K562 (cell line): ENCODE data around the gene WDFY2. TPM values are rescaled to one million over a fixed set of nuclear protein-coding genes. Genes with fewer than 3 reads are reported as not detected.

Experiments used
- ATAC-seq: fragments of 200-7000 bp; cut with Tn5 transposase; 3 replicates; pipeline ENCODE4 v1.9.1; 2020; ENCODE audit warnings: moderate library complexity
- BruUV-seq: library from RNA; stranded (reverse); fragments of 400-500 nt; replicated peaks from 2 replicates; lab custom pipeline; 2021; lab: Mats Ljungman, UMichigan
- CTCF ChIA-PET: fragments of 300-600 bp; formaldehyde crosslinking; extraction: SDS; loops from one replicate; lab custom pipeline; 2021; ENCODE audit warnings: low intra/inter-chr PET ratio; lab: Yijun Ruan, JAX
- POLR2A ChIA-PET: fragments of 300-600, 350-650 bp; sonication (Branson Sonifier 250); formaldehyde crosslinking; extraction: SDS; loops from one replicate; lab custom pipeline; 2021; ENCODE audit warnings: antibody characterized with exemption, inconsistent platforms; lab: Yijun Ruan, JAX
- DNase-seq, 4 experiments: peaks; one replicate each; pipeline versions ENCODE4 v3.0.0 to v3.0.0-alpha.2; 2011 to 2018; ENCODE audit warnings: low spot score in 3 of 4, mixed read lengths in 3 of 4; ENCODE audit errors: extremely low read depth in 1 of 4
- FAIRE-seq: peaks from 2 replicates; lab custom pipeline; 2011; peaks lifted over from hg19 to GRCh38; lab: Jason Lieb, UNC
- H2AFZ ChIP-seq: 2 replicates; pipeline ENCODE4 v1.6.0; 2011; ENCODE audit warnings: low read depth, low read length, control low read depth, inconsistent platforms
- H3K27ac ChIP-seq: fragments of 200-600 bp; 3 replicates; pipeline ENCODE4 v1.8.0; 2011; ENCODE audit warnings: low read depth, mild to moderate bottlenecking, control low read depth, inconsistent platforms, low read length, moderate library complexity, mixed read lengths; ENCODE audit errors: extremely low read depth
- H3K27me3 ChIP-seq, 2 experiments: fragments of 300-600 bp in 1 of 2; 2 replicates in 1 of 2; 3 replicates in 1 of 2; pipeline versions ENCODE4 v1.6.0 to v1.8.0; 2011; ENCODE audit warnings: inconsistent platforms in 2 of 2, low read length in 2 of 2, mild to moderate bottlenecking in 1 of 2, mixed read lengths in 1 of 2, moderate library complexity in 1 of 2; ENCODE audit not compliant: control insufficient read depth in 2 of 2, insufficient read depth in 2 of 2
- H3K36me3 ChIP-seq: fragments of 300-600 bp; 3 replicates; pipeline ENCODE4 v1.8.0; 2011; ENCODE audit warnings: mild to moderate bottlenecking, low read length, inconsistent platforms; ENCODE audit not compliant: control insufficient read depth, insufficient read depth
- H3K4me1 ChIP-seq, 2 experiments: fragments of 200-600 bp in 1 of 2; replicated peaks in 1 of 2; 2 replicates in 1 of 2; 3 replicates in 1 of 2; pipeline versions ENCODE4 v1.5.1 to v1.8.0; 2011; ENCODE audit warnings: inconsistent platforms in 2 of 2, low read length in 2 of 2, mild to moderate bottlenecking in 1 of 2, mixed read lengths in 1 of 2, moderate library complexity in 1 of 2; ENCODE audit not compliant: control insufficient read depth in 2 of 2, insufficient read depth in 2 of 2
- H3K4me2 ChIP-seq: 2 replicates; pipeline ENCODE4 v1.6.1; 2011; ENCODE audit warnings: low read length, control low read depth, inconsistent platforms, mixed read lengths; ENCODE audit not compliant: insufficient read depth
- H3K4me3 ChIP-seq: fragments of 200-600 bp; sonication (generic), shearing (Covaris generic); 2 replicates; pipeline ENCODE4 v1.5.1; 2016; ENCODE audit warnings: control low read depth, inconsistent platforms
- H3K79me2 ChIP-seq: fragments of 200-600 bp; 3 replicates; pipeline ENCODE4 v1.8.0; 2011; ENCODE audit warnings: low read length, inconsistent platforms; ENCODE audit not compliant: control insufficient read depth, insufficient read depth
- H3K9ac ChIP-seq, 2 experiments: 2 replicates each; pipeline versions ENCODE4 v1.6.0 to v1.6.1; 2011; ENCODE audit warnings: low read depth in 2 of 2, low read length in 2 of 2, control low read depth in 1 of 2, inconsistent platforms in 1 of 2, mild to moderate bottlenecking in 1 of 2, mixed read lengths in 1 of 2; ENCODE audit not compliant: insufficient read depth in 1 of 2
- H3K9me1 ChIP-seq: one replicate; pipeline ENCODE4 v1.6.0; 2011; ENCODE audit warnings: inconsistent platforms, mild to moderate bottlenecking, low read length, moderate library complexity; ENCODE audit not compliant: control insufficient read depth, insufficient read depth
- H3K9me3 ChIP-seq: replicated peaks from 2 replicates; pipeline ENCODE4 v1.5.1; 2011; ENCODE audit warnings: low read depth, low read length, inconsistent platforms; ENCODE audit not compliant: control insufficient read depth, insufficient read depth
- H4K20me1 ChIP-seq: replicated peaks from 2 replicates; pipeline ENCODE4 v1.6.1; 2011; ENCODE audit warnings: low read length, inconsistent platforms, mixed read lengths; ENCODE audit not compliant: control insufficient read depth, insufficient read depth
- PCBP2 ChIP-seq: fragments of 200-400 bp; formaldehyde crosslinking; IDR thresholded peaks from 2 replicates; pipeline ENCODE4 v1.6.1; 2018; ENCODE audit warnings: low read length, low read depth, mild to moderate bottlenecking, moderate library complexity; ENCODE audit not compliant: poor library complexity, severe bottlenecking
- WGBS: fragments of 100-300 bp; shearing (Covaris generic); methylation state at CpG from one replicate; pipeline ENCODE4 v1.1.6; 2016; ENCODE audit warnings: low coverage, mixed read lengths; ENCODE audit not compliant: insufficient coverage; ENCODE audit errors: missing lambda C conversion rate; 5-methylcytosine and 5-hydroxymethylcytosine counted together
- in situ Hi-C: fragments of 300-500 bp; cut with MboI; formaldehyde crosslinking; loops from 4 replicates; pipeline ENCODE4 v1.15.0; 2018; ENCODE audit warnings: inconsistent platforms, mixed read lengths
- intact Hi-C: fragments of 100-400 bp; cut with micrococcal nuclease; formaldehyde crosslinking; loops from 2 replicates; pipeline ENCODE4 v1.14.2; 2022
- polyA plus RNA-seq, 8 experiments: library from polyadenylated mRNA; depleted of rRNA in 4 of 8; stranded (reverse) in 5 of 8; unstranded in 3 of 8; fragments of >200 nt; fragmentation: Nextera tagmentation in 2 of 8; fragmentation: Illumina TruSeq in 1 of 8; extraction: Ambion mirVana in 2 of 8; extraction: Trizol in 1 of 8; gene quantifications; 2 replicates each; pipeline versions ENCODE4 v1.2.1 to v1.2.3, GENCODE V29; 2011 to 2014; ENCODE audit warnings: inconsistent platforms in 1 of 8, missing spikeins in 1 of 8
- total RNA-seq, 7 experiments: library from RNA; depleted of rRNA in 6 of 7; stranded (reverse); fragments of >200 nt in 6 of 7; fragmentation: Illumina TruSeq in 2 of 7; extraction: Trizol in 2 of 7; gene quantifications; 2 replicates each; pipeline versions ENCODE4 v1.2.1 to v1.2.3, GENCODE V29; 2011 to 2021; ENCODE audit warnings: low replicate concordance in 1 of 7
- TF ChIP-seq, protein P1 (sequence below): sonication (generic); formaldehyde crosslinking; IDR thresholded peaks from 2 replicates; pipeline ENCODE4 v1.5.0; 2020; ENCODE audit warnings: missing genetic modification reagents
- TF ChIP-seq, protein P2 (sequence below): sonication (generic); formaldehyde crosslinking; IDR thresholded peaks from 2 replicates; pipeline ENCODE4 v1.8.0; 2022; ENCODE audit warnings: mild to moderate bottlenecking, missing genetic modification reagents
- TF ChIP-seq, protein P3 (sequence below), 2 experiments: fragments of 150-350 bp in 1 of 2; IDR thresholded peaks; 2 replicates each; pipeline ENCODE4 v1.6.1; 2012 to 2016; ENCODE audit warnings: low read depth in 2 of 2, low read length in 2 of 2, mild to moderate bottlenecking in 1 of 2, moderate library complexity in 1 of 2

Gene WDFY2
- total and polyA plus RNA-seq, 9 of the 15 experiments (the other 6 are each of a cell fraction or from before 2014, with no cell fraction given), result 0.66 to 6.4 (median 4.4) TPM

- intact Hi-C loops (no loop called here), in situ Hi-C loops (no loop called here)
- DNase-seq, result no peak
- no peak for ATAC-seq
- no TSS peak for BruUV-seq
- H3K4me3 ChIP-seq, result no peak overlapping the region
- no peak for FAIRE-seq
- no peak overlapping the region for H3K27ac ChIP-seq
- no peak overlapping the region for H3K4me2 ChIP-seq
- no peaks in the 10 kb centered on the region; the same call in 1 of the 2 replicates for H4K20me1 ChIP-seq
- whole genome bisulfite sequencing, result 29% methylated on average over 1 of the region's 1 CpG
- no peak overlapping the region for H3K9ac ChIP-seq
- TF ChIP-seq, protein P1, sequence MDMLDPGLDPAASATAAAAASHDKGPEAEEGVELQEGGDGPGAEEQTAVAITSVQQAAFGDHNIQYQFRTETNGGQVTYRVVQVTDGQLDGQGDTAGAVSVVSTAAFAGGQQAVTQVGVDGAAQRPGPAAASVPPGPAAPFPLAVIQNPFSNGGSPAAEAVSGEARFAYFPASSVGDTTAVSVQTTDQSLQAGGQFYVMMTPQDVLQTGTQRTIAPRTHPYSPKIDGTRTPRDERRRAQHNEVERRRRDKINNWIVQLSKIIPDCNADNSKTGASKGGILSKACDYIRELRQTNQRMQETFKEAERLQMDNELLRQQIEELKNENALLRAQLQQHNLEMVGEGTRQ (CRISPR knock-in tag), result no peak
- TF ChIP-seq, protein P2, sequence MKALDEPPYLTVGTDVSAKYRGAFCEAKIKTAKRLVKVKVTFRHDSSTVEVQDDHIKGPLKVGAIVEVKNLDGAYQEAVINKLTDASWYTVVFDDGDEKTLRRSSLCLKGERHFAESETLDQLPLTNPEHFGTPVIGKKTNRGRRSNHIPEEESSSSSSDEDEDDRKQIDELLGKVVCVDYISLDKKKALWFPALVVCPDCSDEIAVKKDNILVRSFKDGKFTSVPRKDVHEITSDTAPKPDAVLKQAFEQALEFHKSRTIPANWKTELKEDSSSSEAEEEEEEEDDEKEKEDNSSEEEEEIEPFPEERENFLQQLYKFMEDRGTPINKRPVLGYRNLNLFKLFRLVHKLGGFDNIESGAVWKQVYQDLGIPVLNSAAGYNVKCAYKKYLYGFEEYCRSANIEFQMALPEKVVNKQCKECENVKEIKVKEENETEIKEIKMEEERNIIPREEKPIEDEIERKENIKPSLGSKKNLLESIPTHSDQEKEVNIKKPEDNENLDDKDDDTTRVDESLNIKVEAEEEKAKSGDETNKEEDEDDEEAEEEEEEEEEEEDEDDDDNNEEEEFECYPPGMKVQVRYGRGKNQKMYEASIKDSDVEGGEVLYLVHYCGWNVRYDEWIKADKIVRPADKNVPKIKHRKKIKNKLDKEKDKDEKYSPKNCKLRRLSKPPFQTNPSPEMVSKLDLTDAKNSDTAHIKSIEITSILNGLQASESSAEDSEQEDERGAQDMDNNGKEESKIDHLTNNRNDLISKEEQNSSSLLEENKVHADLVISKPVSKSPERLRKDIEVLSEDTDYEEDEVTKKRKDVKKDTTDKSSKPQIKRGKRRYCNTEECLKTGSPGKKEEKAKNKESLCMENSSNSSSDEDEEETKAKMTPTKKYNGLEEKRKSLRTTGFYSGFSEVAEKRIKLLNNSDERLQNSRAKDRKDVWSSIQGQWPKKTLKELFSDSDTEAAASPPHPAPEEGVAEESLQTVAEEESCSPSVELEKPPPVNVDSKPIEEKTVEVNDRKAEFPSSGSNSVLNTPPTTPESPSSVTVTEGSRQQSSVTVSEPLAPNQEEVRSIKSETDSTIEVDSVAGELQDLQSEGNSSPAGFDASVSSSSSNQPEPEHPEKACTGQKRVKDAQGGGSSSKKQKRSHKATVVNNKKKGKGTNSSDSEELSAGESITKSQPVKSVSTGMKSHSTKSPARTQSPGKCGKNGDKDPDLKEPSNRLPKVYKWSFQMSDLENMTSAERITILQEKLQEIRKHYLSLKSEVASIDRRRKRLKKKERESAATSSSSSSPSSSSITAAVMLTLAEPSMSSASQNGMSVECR (CRISPR knock-in tag), result no peak
- TF ChIP-seq, protein P3, sequence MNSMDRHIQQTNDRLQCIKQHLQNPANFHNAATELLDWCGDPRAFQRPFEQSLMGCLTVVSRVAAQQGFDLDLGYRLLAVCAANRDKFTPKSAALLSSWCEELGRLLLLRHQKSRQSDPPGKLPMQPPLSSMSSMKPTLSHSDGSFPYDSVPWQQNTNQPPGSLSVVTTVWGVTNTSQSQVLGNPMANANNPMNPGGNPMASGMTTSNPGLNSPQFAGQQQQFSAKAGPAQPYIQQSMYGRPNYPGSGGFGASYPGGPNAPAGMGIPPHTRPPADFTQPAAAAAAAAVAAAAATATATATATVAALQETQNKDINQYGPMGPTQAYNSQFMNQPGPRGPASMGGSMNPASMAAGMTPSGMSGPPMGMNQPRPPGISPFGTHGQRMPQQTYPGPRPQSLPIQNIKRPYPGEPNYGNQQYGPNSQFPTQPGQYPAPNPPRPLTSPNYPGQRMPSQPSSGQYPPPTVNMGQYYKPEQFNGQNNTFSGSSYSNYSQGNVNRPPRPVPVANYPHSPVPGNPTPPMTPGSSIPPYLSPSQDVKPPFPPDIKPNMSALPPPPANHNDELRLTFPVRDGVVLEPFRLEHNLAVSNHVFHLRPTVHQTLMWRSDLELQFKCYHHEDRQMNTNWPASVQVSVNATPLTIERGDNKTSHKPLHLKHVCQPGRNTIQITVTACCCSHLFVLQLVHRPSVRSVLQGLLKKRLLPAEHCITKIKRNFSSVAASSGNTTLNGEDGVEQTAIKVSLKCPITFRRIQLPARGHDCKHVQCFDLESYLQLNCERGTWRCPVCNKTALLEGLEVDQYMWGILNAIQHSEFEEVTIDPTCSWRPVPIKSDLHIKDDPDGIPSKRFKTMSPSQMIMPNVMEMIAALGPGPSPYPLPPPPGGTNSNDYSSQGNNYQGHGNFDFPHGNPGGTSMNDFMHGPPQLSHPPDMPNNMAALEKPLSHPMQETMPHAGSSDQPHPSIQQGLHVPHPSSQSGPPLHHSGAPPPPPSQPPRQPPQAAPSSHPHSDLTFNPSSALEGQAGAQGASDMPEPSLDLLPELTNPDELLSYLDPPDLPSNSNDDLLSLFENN (IDR thresholded peaks at IDR 0.05; ENCODE audit: low read depth in 2 of 2, low read length in 2 of 2), result no peak
- no peak for TF ChIP-seq PCBP2
- H3K4me1 ChIP-seq, result no peaks in the 10 kb centered on the region
- H3K9me1 ChIP-seq, result no peaks in the 10 kb centered on the region
- ChIA-PET POLR2A (no interaction called here), CTCF (no interaction called here)
- H3K36me3 ChIP-seq, result no peaks in the 10 kb centered on the region
- H2AFZ ChIP-seq, result no peak overlapping the region
- no peaks in the 10 kb centered on the region for H3K79me2 ChIP-seq
- no peaks in the 10 kb centered on the region for H3K9me3 ChIP-seq
- H3K27me3 ChIP-seq, result no peaks in the 10 kb centered on the region
These were observed 59.6 kb downstream of the WDFY2 start for GRCh38 chr13:51643882-51644281.
